OCI-LY7 (cell line): ENCODE measurements around the gene ANKRD17. TPM values are rescaled to one million over a fixed set of nuclear protein-coding genes. Genes with fewer than 3 reads are reported as not detected.

Source experiments
- BruUV-seq: library from RNA; stranded (reverse); fragments of 400-500 nt; replicated peaks from 2 replicates; lab custom pipeline; 2021; lab: Mats Ljungman, UMichigan
- CTCF ChIA-PET: fragments of 300-600 bp; sonication (Branson Sonifier 250); formaldehyde crosslinking; loops from one replicate; lab custom pipeline; 2022; ENCODE audit warnings: antibody characterized with exemption; ENCODE audit not compliant: unreplicated experiment; lab: Charles Lee
- POLR2A ChIA-PET: fragments of 300-600 bp; sonication (Branson Sonifier 250); formaldehyde crosslinking; loops from one replicate; lab custom pipeline; 2022; ENCODE audit warnings: antibody characterized with exemption; lab: Charles Lee
- DNase-seq: peaks from one replicate; pipeline ENCODE4 v3.0.0-alpha.2; 2015; ENCODE audit warnings: low spot score
- H2AFZ ChIP-seq: fragments of 200-600 bp; sonication (generic), shearing (Covaris generic); 2 replicates; pipeline ENCODE4 v1.6.1; 2014; ENCODE audit warnings: mild to moderate bottlenecking, antibody characterized with exemption, low read length, moderate library complexity
- H3K27ac ChIP-seq: fragments of 200-600 bp; sonication (generic); 2 replicates; pipeline ENCODE4 v1.5.1; 2014; ENCODE audit warnings: mixed run types, low read depth, mild to moderate bottlenecking, moderate library complexity, low read length, inconsistent platforms; ENCODE audit not compliant: poor library complexity, severe bottlenecking
- H3K36me3 ChIP-seq: fragments of 200-600 bp; sonication (generic); 2 replicates; pipeline ENCODE4 v1.6.1; 2014; ENCODE audit warnings: mild to moderate bottlenecking, antibody characterized with exemption, low read length, moderate library complexity, mixed read lengths; ENCODE audit not compliant: insufficient read depth
- H3K4me1 ChIP-seq: fragments of 200-600 bp; sonication (generic); 2 replicates; pipeline ENCODE4 v1.5.1; 2014; ENCODE audit warnings: mild to moderate bottlenecking, low read length; ENCODE audit not compliant: insufficient read depth, poor library complexity, severe bottlenecking
- H3K4me2 ChIP-seq: fragments of 200-600 bp; sonication (generic); 2 replicates; pipeline ENCODE4 v1.6.1; 2014; ENCODE audit warnings: mild to moderate bottlenecking, low read length
- H3K4me3 ChIP-seq: fragments of 200-600 bp; sonication (generic); 2 replicates; pipeline ENCODE4 v1.5.1; 2014; ENCODE audit warnings: mild to moderate bottlenecking, low read depth, low read length; ENCODE audit not compliant: poor library complexity, severe bottlenecking
- H3K79me2 ChIP-seq: fragments of 200-600 bp; sonication (generic); 2 replicates; pipeline ENCODE4 v1.6.1; 2016; ENCODE audit warnings: low read depth, mild to moderate bottlenecking, low read length, moderate library complexity, mixed read lengths; ENCODE audit not compliant: insufficient read depth
- H3K9me2 ChIP-seq: fragments of 200-600 bp; sonication (generic); 2 replicates; pipeline ENCODE4 v1.6.1; 2016; ENCODE audit warnings: mild to moderate bottlenecking, low read length, mixed read lengths; ENCODE audit not compliant: insufficient read depth
- H3K9me3 ChIP-seq: fragments of 200-600 bp; sonication (generic); 2 replicates; pipeline ENCODE4 v1.6.1; 2014; ENCODE audit warnings: mild to moderate bottlenecking, mixed run types, low read length, mixed read lengths
- H4K20me1 ChIP-seq: fragments of 200-600 bp; sonication (generic); 2 replicates; pipeline ENCODE4 v1.6.1; 2014; ENCODE audit warnings: mild to moderate bottlenecking, antibody characterized with exemption, low read length, moderate library complexity, mixed read lengths; ENCODE audit not compliant: insufficient read depth
- EZH2phosphoT487 ChIP-seq: fragments of 200-600 bp; sonication (generic); IDR thresholded peaks from 2 replicates; pipeline ENCODE4 v1.6.1; 2018; ENCODE audit warnings: low read depth, borderline replicate concordance, mild to moderate bottlenecking, mixed run types, antibody characterized with exemption, low read length, moderate library complexity, mixed read lengths
- intact Hi-C: fragments of 100-400 bp; cut with micrococcal nuclease; formaldehyde crosslinking; loops from one replicate; pipeline ENCODE4 v1.10.0; 2022; ENCODE audit not compliant: unreplicated experiment
- total RNA-seq, 2 experiments: library from RNA; depleted of rRNA in 1 of 2; stranded (reverse); fragments of >200 nt in 1 of 2; shearing (Covaris generic) in 1 of 2; gene quantifications; 2 replicates each; pipeline ENCODE4 v1.2.3, GENCODE V29; 2014 to 2022
- TF ChIP-seq, protein P1 (sequence below): fragments of 200-600 bp; sonication (generic); conservative IDR thresholded peaks from 2 replicates; pipeline ENCODE4 v1.5.1; 2014; ENCODE audit warnings: mild to moderate bottlenecking, antibody characterized with exemption, low read length, moderate library complexity, mixed read lengths

The ANKRD17 gene
- total RNA-seq, 2 experiments from 2014 or later: 39.4 to 77.4 TPM

DNA sequence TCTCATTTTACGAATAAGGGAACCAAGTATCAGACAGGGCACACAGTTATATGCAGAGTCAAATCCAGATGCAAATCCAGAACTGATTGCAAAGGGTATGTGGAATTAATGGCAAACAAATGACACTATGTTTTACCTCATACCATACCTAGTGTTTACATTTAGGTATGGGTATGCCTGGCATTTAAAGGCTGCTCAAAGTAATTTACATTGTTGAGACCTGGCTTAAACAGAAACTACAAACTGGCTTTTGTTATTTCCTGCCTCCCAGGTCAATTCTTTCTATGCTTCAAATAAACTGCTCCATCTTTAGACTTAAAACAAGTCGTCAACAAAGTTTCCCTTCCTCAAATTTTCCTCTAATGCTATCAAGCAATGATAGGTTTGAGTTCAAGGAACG is 33.7 kb downstream of the ANKRD17 start:
- H2AFZ ChIP-seq: no peak overlapping the region
- no peaks in the 10 kb centered on the region for H3K9me3 ChIP-seq
- no peak for TF ChIP-seq EZH2phosphoT487
- TF ChIP-seq, protein P1, sequence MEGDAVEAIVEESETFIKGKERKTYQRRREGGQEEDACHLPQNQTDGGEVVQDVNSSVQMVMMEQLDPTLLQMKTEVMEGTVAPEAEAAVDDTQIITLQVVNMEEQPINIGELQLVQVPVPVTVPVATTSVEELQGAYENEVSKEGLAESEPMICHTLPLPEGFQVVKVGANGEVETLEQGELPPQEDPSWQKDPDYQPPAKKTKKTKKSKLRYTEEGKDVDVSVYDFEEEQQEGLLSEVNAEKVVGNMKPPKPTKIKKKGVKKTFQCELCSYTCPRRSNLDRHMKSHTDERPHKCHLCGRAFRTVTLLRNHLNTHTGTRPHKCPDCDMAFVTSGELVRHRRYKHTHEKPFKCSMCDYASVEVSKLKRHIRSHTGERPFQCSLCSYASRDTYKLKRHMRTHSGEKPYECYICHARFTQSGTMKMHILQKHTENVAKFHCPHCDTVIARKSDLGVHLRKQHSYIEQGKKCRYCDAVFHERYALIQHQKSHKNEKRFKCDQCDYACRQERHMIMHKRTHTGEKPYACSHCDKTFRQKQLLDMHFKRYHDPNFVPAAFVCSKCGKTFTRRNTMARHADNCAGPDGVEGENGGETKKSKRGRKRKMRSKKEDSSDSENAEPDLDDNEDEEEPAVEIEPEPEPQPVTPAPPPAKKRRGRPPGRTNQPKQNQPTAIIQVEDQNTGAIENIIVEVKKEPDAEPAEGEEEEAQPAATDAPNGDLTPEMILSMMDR: no peak
- no peak for DNase-seq
- CTCF ChIA-PET: no interaction called here
- peaks cover 31% of the 10 kb centered on the region for H3K4me1 ChIP-seq
- peaks cover 25% of the 10 kb centered on the region for H4K20me1 ChIP-seq
- peak overlapping the region; percentile 3 for H3K27ac ChIP-seq
- POLR2A ChIA-PET: no interaction called here
- H3K9me2 ChIP-seq: no peaks in the 10 kb centered on the region
- peak overlapping the region; percentile 26 for H3K4me2 ChIP-seq
- no peak overlapping the region for H3K4me3 ChIP-seq
- no TSS peak for BruUV-seq
- H3K36me3 ChIP-seq: peaks cover 53% of the 10 kb centered on the region
- H3K79me2 ChIP-seq: peaks cover 97% of the 10 kb centered on the region
- intact Hi-C loops: loop anchor here (5.0 kb wide), 1 partner anchor 138 kb away; no protein-coding TSS in a partner anchor

DNA sequence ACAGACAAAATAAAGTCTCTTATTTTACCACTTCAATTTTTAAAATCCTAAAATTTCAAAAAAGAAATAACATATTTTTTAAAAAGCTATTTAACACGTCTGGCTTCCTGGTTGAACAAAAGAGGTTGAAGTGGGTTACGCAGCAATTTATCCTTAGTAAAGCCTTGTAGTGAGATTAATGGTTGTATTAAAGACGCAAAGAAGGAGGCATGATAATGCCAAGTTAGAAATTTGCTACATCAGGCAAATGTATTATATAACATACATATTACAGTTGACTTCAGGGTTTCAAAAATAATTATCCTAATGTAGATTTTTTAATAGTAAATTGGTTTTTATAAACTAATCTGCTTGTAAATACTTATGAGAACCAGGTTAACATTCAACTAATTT is 35.3 kb downstream of the ANKRD17 start:
- H3K79me2 ChIP-seq: peaks cover 97% of the 10 kb centered on the region
- no peaks in the 10 kb centered on the region for H3K9me2 ChIP-seq
- H3K4me1 ChIP-seq: peaks cover 31% of the 10 kb centered on the region
- CTCF ChIA-PET: no interaction called here
- POLR2A ChIA-PET: interaction anchor here (0.6 to 2.1 kb wide), 6 partner anchors 11 to 30 kb away, joined by 3 to 7 read pairs (median 4); no protein-coding TSS in a partner anchor
- H3K4me3 ChIP-seq: no peak overlapping the region
- H3K27ac ChIP-seq: peak overlapping the region; percentile 38
- intact Hi-C loops: no loop called here
- BruUV-seq: no TSS peak
- H3K36me3 ChIP-seq: peaks cover 55% of the 10 kb centered on the region
- peak overlapping the region; percentile 25; the same call in 1 of the 2 replicates for H3K4me2 ChIP-seq
- no peak overlapping the region for H2AFZ ChIP-seq
- no peak for TF ChIP-seq EZH2phosphoT487
- TF ChIP-seq, protein P1: no peak
- DNase-seq: no peak
- H4K20me1 ChIP-seq: peaks cover 33% of the 10 kb centered on the region
- H3K9me3 ChIP-seq: no peaks in the 10 kb centered on the region

DNA sequence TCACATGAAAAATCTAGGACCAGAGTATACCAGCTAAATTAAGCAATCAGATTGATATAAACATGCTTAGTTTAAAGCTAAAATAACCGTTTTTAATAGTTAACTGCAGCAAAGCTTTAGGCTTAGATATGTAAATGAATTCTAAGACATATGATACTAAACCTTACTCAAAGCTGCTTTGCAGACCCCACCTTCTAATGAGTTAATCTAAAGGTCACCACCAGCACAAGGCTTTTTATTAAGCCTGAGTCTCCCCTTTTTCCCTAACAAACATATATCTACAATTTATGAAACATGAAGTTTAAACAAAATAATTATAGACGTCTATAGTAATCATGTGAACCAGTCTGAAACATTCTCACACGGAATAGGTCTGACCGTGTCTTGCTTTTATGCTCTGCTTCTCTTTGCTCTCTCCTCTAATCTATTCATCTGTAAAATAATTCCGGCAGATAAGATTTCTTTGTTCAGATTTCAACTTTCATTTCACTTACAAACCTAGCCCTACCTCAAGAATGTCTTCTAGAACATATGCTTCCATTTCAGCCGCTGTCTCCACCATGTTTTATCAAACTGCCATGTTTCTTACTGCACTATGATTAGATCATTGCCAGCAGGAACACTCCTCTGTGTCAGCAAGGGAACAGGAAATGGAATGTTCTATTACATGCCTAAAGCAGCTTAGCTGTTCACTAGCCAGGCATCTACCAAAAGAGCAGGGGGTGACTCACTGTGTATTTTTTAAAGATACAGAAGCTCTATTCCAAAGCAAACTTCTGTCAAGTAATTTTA is 35.9 kb downstream of the ANKRD17 start:
- H3K27ac ChIP-seq: peak overlapping the region; percentile 38
- H4K20me1 ChIP-seq: peaks cover 33% of the 10 kb centered on the region
- peaks cover 97% of the 10 kb centered on the region for H3K79me2 ChIP-seq
- H3K4me3 ChIP-seq: no peak overlapping the region
- ChIA-PET CTCF (no interaction called here), POLR2A (interaction anchor here (0.6 to 2.1 kb wide), 6 partner anchors 10 to 30 kb away, joined by 3 to 7 read pairs (median 4); no protein-coding TSS in a partner anchor)
- no TSS peak for BruUV-seq
- H2AFZ ChIP-seq: no peak overlapping the region
- intact Hi-C loops: no loop called here
- H3K9me3 ChIP-seq: no peaks in the 10 kb centered on the region
- H3K9me2 ChIP-seq: no peaks in the 10 kb centered on the region
- peaks cover 31% of the 10 kb centered on the region for H3K4me1 ChIP-seq
- H3K4me2 ChIP-seq: peak overlapping the region; percentile 25; the same call in 1 of the 2 replicates
- peaks cover 60% of the 10 kb centered on the region for H3K36me3 ChIP-seq
- TF ChIP-seq EZH2phosphoT487: no peak
- TF ChIP-seq, protein P1: no peak
- peak; percentile 73 for DNase-seq
